A673 (cell line): ENCODE data around the gene CHCHD3. TPM values are rescaled to one million over a fixed set of nuclear protein-coding genes. Genes with fewer than 3 reads are reported as not detected.

ENCODE experiments used
- BruUV-seq: library from RNA; stranded (reverse); fragments of 400-500 nt; replicated peaks from 2 replicates; lab custom pipeline; 2021; lab: Mats Ljungman, UMichigan
- CTCF ChIA-PET: fragments of 300-600 bp; sonication (Branson Sonifier 250); formaldehyde crosslinking; loops from one replicate; lab custom pipeline; 2022; ENCODE audit warnings: antibody characterized with exemption; lab: Charles Lee
- POLR2A ChIA-PET: fragments of 300-600 bp; sonication (Branson Sonifier 250); formaldehyde crosslinking; loops from one replicate; lab custom pipeline; 2022; ENCODE audit warnings: antibody characterized with exemption; ENCODE audit not compliant: low non-redundant PET; lab: Charles Lee
- DNase-seq: peaks from one replicate; pipeline ENCODE4 v3.0.0-alpha.2; 2015; ENCODE audit warnings: low spot score
- H3K27ac ChIP-seq: fragments of 200-600 bp; sonication (generic); 2 replicates; pipeline ENCODE4 v1.5.1; 2016; ENCODE audit warnings: mixed run types, low read depth, mild to moderate bottlenecking, mixed read lengths, antibody characterized with exemption, low read length; ENCODE audit not compliant: poor library complexity, severe bottlenecking
- H3K27me3 ChIP-seq: fragments of 200-600 bp; sonication (generic); replicated peaks from 2 replicates; pipeline ENCODE4 v1.6.1; 2017; ENCODE audit warnings: mixed run types, low read depth, mild to moderate bottlenecking, mixed read lengths, antibody characterized with exemption, low read length; ENCODE audit not compliant: insufficient read depth, poor library complexity
- H3K36me3 ChIP-seq: fragments of 200-600 bp; sonication (generic); 2 replicates; pipeline ENCODE4 v1.6.1; 2016; ENCODE audit warnings: mixed run types, mild to moderate bottlenecking, mixed read lengths, antibody characterized with exemption, low read length; ENCODE audit not compliant: insufficient read depth, poor library complexity, severe bottlenecking
- H3K4me1 ChIP-seq: fragments of 200-600 bp; sonication (generic); 2 replicates; pipeline ENCODE4 v1.6.1; 2017; ENCODE audit warnings: mixed run types, mild to moderate bottlenecking, mixed read lengths, antibody characterized with exemption, low read length; ENCODE audit not compliant: insufficient read depth, poor library complexity, severe bottlenecking
- H3K4me3 ChIP-seq: fragments of 200-600 bp; sonication (generic); 2 replicates; pipeline ENCODE4 v1.5.1; 2016; ENCODE audit warnings: low read depth, mixed run types, mild to moderate bottlenecking, mixed read lengths, low read length; ENCODE audit not compliant: poor library complexity, severe bottlenecking
- H3K9me3 ChIP-seq: fragments of 200-600 bp; sonication (generic); 2 replicates; pipeline ENCODE4 v1.6.1; 2016; ENCODE audit warnings: mixed run types, low read depth, mild to moderate bottlenecking, mixed read lengths, antibody characterized with exemption, low read length; ENCODE audit not compliant: poor library complexity, severe bottlenecking
- CTCF ChIP-seq: fragments of 300-800, 200-600 bp; sonication (generic); conservative IDR thresholded peaks from 2 replicates; pipeline ENCODE4 v1.5.1; 2017; ENCODE audit warnings: low read depth, mild to moderate bottlenecking, antibody characterized with exemption, low read length, moderate library complexity, mixed read lengths
- EZH2 ChIP-seq: fragments of 200-600 bp; sonication (generic); IDR thresholded peaks from 2 replicates; pipeline ENCODE4 v1.6.1; 2017; ENCODE audit warnings: borderline replicate concordance, low read depth, mild to moderate bottlenecking, mixed read lengths, antibody characterized with exemption, low read length; ENCODE audit not compliant: poor library complexity, severe bottlenecking
- intact Hi-C: fragments of 100-400 bp; cut with micrococcal nuclease; formaldehyde crosslinking; loops from one replicate; pipeline ENCODE4 v1.10.0; 2022; ENCODE audit not compliant: unreplicated experiment
- total RNA-seq: library from RNA; stranded (reverse); gene quantifications from 2 replicates; pipeline ENCODE4 v1.2.3, GENCODE V29; 2021

CHCHD3 gene
- total RNA-seq, 1 experiment from 2014 or later = 128 TPM

GRCh38 chr7:132876576-132876975 lies 205.3 kb downstream of the CHCHD3 start:
- H3K9me3 ChIP-seq = no peaks in the 10 kb centered on the region
- intact Hi-C loops = no loop called here
- H3K4me1 ChIP-seq = peaks cover 37% of the 10 kb centered on the region
- no peak overlapping the region for H3K4me3 ChIP-seq
- no peaks in the 10 kb centered on the region for H3K27me3 ChIP-seq
- DNase-seq = peak; percentile 89
- TF ChIP-seq EZH2 (no peak), CTCF (no peak)
- CTCF ChIA-PET = no interaction called here
- no peak overlapping the region for H3K27ac ChIP-seq
- no TSS peak for BruUV-seq
- POLR2A ChIA-PET = no interaction called here
- no peaks in the 10 kb centered on the region for H3K36me3 ChIP-seq

DNA sequence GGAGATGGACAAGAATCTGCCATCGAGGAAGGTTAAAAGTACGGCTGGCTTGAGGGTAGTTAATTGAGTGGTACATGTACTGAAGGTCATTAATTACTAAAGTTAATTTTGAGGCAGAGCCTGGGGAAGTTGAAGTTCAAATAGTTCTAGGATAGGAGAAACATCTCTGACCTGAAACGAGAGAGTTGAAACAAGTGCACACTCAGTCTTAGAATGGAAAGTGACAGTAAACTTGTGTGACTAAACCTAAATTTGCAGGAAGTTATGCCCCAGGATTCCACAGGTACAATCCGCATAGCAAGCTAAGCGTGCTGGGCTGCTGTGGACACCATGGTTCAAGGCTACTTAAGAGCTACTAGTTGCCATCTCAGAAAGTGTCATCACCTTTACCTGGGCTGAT lies 209.9 kb downstream of the CHCHD3 start:
- no peak overlapping the region for H3K27ac ChIP-seq
- ChIA-PET POLR2A (no interaction called here), CTCF (no interaction called here)
- H3K4me3 ChIP-seq = no peak overlapping the region
- no TSS peak for BruUV-seq
- DNase-seq = no peak
- intact Hi-C loops = no loop called here
- no peaks in the 10 kb centered on the region for H3K36me3 ChIP-seq
- no peak for TF ChIP-seq CTCF
- no peak for TF ChIP-seq EZH2
- peaks cover 21% of the 10 kb centered on the region for H3K4me1 ChIP-seq
- no peaks in the 10 kb centered on the region for H3K9me3 ChIP-seq
- H3K27me3 ChIP-seq = no peaks in the 10 kb centered on the region

- ChIA-PET POLR2A (no interaction called here), CTCF (no interaction called here)
- Histone ChIP-seq H3K27me3 (no peaks in the 10 kb centered on the region), H3K27ac (no peak overlapping the region), H3K9me3 (no peaks in the 10 kb centered on the region), H3K36me3 (no peaks in the 10 kb centered on the region), H3K4me1 (peaks cover 15% of the 10 kb centered on the region), H3K4me3 (no peak overlapping the region)
- intact Hi-C loops = no loop called here
- no peak for DNase-seq
- no TSS peak for BruUV-seq
- TF ChIP-seq EZH2 (no peak), CTCF (no peak)
Observed at GRCh38 chr7:132871419-132871818, 210.5 kb downstream of the CHCHD3 start.
